Hepatocyte (in vitro differentiated cells): ENCODE measurements around the gene TRIM46. TPM values are rescaled to one million over a fixed set of nuclear protein-coding genes. Genes with fewer than 3 reads are reported as not detected.
"Not testable (repeated sequence)": the region's sequence is repeated elsewhere in the genome, so short reads cannot be mapped to it uniquely, and the experiment has no call there.

Source experiments
- DNase-seq: peaks from one replicate; pipeline ENCODE4 v3.0.0-alpha.2; 2016; ENCODE audit warnings: low spot score
- H2AFZ ChIP-seq: fragments of 200-600 bp; sonication (generic); 2 replicates; pipeline ENCODE4 v1.6.0; 2016; ENCODE audit warnings: antibody characterized with exemption, mild to moderate bottlenecking
- H3K27ac ChIP-seq: fragments of 200-600 bp; sonication (generic); 2 replicates; pipeline ENCODE4 v1.5.1; 2016; ENCODE audit warnings: mild to moderate bottlenecking
- H3K27me3 ChIP-seq: fragments of 200-600 bp; sonication (generic); 2 replicates; pipeline ENCODE4 v1.6.1; 2016
- H3K36me3 ChIP-seq: fragments of 200-600 bp; sonication (generic); replicated peaks from 2 replicates; pipeline ENCODE4 v1.5.1; 2016; ENCODE audit warnings: low read depth; ENCODE audit not compliant: insufficient read depth
- H3K4me1 ChIP-seq: fragments of 200-600 bp; sonication (generic); 2 replicates; pipeline ENCODE4 v1.5.1; 2016; ENCODE audit warnings: mild to moderate bottlenecking, moderate library complexity; ENCODE audit not compliant: insufficient read depth
- H3K4me2 ChIP-seq: fragments of 200-600 bp; sonication (generic); 2 replicates; pipeline ENCODE4 v1.6.0; 2016
- H3K4me3 ChIP-seq: fragments of 200-600 bp; sonication (generic); 2 replicates; pipeline ENCODE4 v1.5.1; 2016; ENCODE audit warnings: mild to moderate bottlenecking
- H3K79me2 ChIP-seq: fragments of 200-600 bp; sonication (generic); 2 replicates; pipeline ENCODE4 v1.6.0; 2017; ENCODE audit warnings: mild to moderate bottlenecking
- H3K9me2 ChIP-seq: fragments of 200-600 bp; sonication (generic); replicated peaks from 2 replicates; pipeline ENCODE4 v1.6.0; 2017; ENCODE audit warnings: mild to moderate bottlenecking; ENCODE audit not compliant: insufficient read depth
- H3K9me3 ChIP-seq: fragments of 200-600 bp; sonication (generic); 2 replicates; pipeline ENCODE4 v1.5.1; 2016; ENCODE audit warnings: low read depth, mild to moderate bottlenecking
- H4K20me1 ChIP-seq: fragments of 200-600 bp; sonication (generic); 2 replicates; pipeline ENCODE4 v1.6.0; 2016; ENCODE audit warnings: mild to moderate bottlenecking; ENCODE audit not compliant: insufficient read depth, poor library complexity, severe bottlenecking
- EZH2 ChIP-seq: fragments of 200-600 bp; sonication (generic); IDR thresholded peaks from 2 replicates; pipeline ENCODE4 v1.6.1; 2016; ENCODE audit warnings: antibody characterized with exemption, mild to moderate bottlenecking, borderline replicate concordance
- EZH2phosphoT487 ChIP-seq: fragments of 200-600 bp; sonication (generic); IDR thresholded peaks from one replicate; pipeline ENCODE4 v1.6.1; 2018; ENCODE audit warnings: antibody characterized with exemption, mild to moderate bottlenecking, low read depth, moderate library complexity; ENCODE audit not compliant: unreplicated experiment, severe bottlenecking
- WGBS: methylation state at CpG from one replicate; pipeline ENCODE4 v1.1.6; 2016; ENCODE audit warnings: low lambda C conversion rate; ENCODE audit errors: missing lambda C conversion rate; 5-methylcytosine and 5-hydroxymethylcytosine counted together
- polyA plus RNA-seq: library from polyadenylated mRNA; unstranded; fragments of >200 nt; fragmentation: Nextera tagmentation; extraction: Ambion mirVana; gene quantifications from 2 replicates; pipeline ENCODE4 v1.2.1, GENCODE V29; 2016
- total RNA-seq: library from RNA; depleted of rRNA; stranded (reverse); fragments of >200 nt; gene quantifications from 2 replicates; pipeline ENCODE4 v1.2.3, GENCODE V29; 2014
- TF ChIP-seq, protein P1 (sequence below): fragments of 200-600 bp; sonication (generic); IDR thresholded peaks from 2 replicates; pipeline ENCODE4 v1.5.1; 2016; ENCODE audit warnings: antibody characterized with exemption, mild to moderate bottlenecking; ENCODE audit not compliant: poor library complexity

TRIM46 gene
- total and polyA plus RNA-seq, 2 experiments from 2014 or later = 1.2 to 2.1 TPM

DNA sequence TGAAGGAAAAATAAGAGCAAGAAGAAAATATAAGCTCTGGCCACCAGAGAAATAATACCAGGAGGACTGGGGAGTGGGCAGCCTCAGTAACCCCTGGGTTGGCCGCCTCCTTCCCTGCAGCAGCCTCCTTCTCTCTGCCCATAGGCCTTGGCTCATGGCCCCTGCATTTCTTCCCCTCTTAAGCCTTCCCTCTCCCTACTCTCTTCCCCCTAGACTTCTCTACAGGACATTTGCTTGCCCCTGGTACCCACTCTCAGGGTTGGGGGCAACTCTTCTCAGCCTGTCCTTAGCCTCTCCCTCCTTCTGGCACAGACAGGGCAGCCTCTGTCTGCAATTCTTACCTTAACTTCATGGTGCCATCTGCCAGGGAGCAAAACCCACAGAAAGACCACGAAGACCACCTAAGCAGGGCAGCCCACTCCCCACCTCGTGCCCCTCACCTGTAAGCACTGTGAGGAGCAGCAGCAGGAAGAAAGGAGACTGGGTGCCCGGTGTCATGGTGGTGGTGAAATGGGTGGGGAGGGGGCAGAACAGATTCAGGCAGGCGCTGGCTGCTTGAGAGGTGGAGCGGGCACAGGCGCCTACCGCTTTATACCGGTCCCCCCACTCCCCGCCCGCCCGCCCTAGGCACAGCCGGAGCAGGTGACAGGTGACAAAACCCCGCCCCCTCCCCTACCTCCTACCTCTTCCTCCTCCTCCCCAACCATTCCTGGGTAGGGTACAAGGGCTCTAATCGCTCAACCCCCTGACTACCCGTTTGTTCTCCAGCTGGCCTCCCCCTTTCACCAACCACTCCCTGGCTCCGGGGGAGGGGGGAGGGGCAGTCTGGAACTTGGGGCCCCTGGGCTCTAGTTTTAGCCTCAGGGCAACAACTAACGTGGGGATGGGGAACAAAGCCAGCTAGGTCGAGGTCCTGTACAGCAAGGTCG lies 19.0 kb downstream of the TRIM46 start:
- no peaks in the 10 kb centered on the region for H4K20me1 ChIP-seq
- DNase-seq = peak; percentile 73
- WGBS = 34% methylated on average over 7 of the region's 20 CpGs
- no peaks in the 10 kb centered on the region for H3K9me3 ChIP-seq
- peaks cover 19% of the 10 kb centered on the region for H3K4me1 ChIP-seq
- H3K27ac ChIP-seq = peak overlapping the region; percentile 80
- peak overlapping the region; percentile 86 for H3K4me2 ChIP-seq
- H3K4me3 ChIP-seq = no peak overlapping the region
- peak overlapping the region; percentile 58 for H2AFZ ChIP-seq
- H3K36me3 ChIP-seq = no peaks in the 10 kb centered on the region
- TF ChIP-seq, protein P1, sequence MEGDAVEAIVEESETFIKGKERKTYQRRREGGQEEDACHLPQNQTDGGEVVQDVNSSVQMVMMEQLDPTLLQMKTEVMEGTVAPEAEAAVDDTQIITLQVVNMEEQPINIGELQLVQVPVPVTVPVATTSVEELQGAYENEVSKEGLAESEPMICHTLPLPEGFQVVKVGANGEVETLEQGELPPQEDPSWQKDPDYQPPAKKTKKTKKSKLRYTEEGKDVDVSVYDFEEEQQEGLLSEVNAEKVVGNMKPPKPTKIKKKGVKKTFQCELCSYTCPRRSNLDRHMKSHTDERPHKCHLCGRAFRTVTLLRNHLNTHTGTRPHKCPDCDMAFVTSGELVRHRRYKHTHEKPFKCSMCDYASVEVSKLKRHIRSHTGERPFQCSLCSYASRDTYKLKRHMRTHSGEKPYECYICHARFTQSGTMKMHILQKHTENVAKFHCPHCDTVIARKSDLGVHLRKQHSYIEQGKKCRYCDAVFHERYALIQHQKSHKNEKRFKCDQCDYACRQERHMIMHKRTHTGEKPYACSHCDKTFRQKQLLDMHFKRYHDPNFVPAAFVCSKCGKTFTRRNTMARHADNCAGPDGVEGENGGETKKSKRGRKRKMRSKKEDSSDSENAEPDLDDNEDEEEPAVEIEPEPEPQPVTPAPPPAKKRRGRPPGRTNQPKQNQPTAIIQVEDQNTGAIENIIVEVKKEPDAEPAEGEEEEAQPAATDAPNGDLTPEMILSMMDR = no peak
- no peak for TF ChIP-seq EZH2
- TF ChIP-seq EZH2phosphoT487 = no peak
- no peaks in the 10 kb centered on the region for H3K27me3 ChIP-seq
- no peaks in the 10 kb centered on the region for H3K79me2 ChIP-seq
- no peaks in the 10 kb centered on the region for H3K9me2 ChIP-seq

DNA sequence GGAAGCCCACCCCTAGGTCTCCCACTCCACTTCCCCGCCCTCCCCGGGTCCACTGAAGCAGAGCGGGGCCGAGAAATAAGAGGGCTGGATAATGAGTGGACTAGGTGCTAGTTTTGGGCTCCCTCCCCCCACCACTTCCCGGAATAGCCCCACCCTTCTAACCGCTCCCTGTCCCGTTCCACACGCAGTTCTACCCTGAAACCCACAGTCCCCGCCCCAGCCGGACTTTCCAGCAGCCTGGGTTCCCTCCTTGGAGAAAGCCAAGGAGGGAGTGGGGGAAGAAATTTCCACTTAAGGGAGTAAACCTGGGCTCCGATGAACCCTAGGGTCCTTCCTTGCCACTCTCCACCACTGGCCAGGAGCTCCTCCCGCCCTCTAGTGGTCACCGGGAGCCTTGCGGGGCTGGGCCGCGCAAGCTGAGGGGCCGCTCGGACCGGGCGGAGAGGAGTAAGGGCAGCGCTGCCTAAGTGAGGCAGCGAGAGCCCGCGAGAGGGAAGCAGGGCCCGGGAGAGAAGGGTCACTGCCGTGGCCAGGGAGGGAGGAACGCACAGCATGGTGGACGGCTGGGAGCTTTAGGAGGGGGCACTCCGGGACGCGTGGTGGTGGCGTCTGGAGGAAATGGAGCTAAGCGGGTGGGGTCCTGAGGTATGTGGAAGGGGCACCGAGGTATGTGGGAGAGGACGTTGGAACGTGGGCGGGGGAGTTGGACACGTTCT lies 19.8 kb downstream of the TRIM46 start:
- Histone ChIP-seq H3K79me2 (no peaks in the 10 kb centered on the region), H2AFZ (peak overlapping the region; percentile 58), H4K20me1 (no peaks in the 10 kb centered on the region), H3K27me3 (no peaks in the 10 kb centered on the region), H3K9me2 (no peaks in the 10 kb centered on the region), H3K4me1 (peaks cover 19% of the 10 kb centered on the region), H3K36me3 (no peaks in the 10 kb centered on the region), H3K4me3 (peak overlapping the region; percentile 11), H3K9me3 (no peaks in the 10 kb centered on the region), H3K27ac (peak overlapping the region; percentile 80), H3K4me2 (peak overlapping the region; percentile 86)
- no peak for TF ChIP-seq EZH2phosphoT487
- TF ChIP-seq, protein P1 = peak; percentile 99
- 1% methylated on average over 34 of the region's 38 CpGs for WGBS
- peak; percentile 93 for DNase-seq

DNA sequence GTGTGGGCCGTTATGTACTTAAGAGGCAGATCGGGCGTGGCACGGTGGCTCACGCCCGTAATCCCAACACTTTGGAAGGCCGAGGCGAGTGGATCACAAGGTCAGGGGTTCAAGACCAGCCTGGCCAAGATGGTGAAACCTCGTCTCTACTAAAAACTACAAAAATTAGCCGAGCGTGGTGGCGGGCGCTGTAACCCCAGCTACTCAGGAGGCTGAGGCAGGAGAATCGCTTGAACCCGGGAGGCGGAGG lies 20.3 kb downstream of the TRIM46 start:
- H3K79me2 ChIP-seq, H3K4me3 ChIP-seq, DNase-seq, H3K36me3 ChIP-seq, H4K20me1 ChIP-seq, H3K9me2 ChIP-seq, H3K27me3 ChIP-seq, H3K9me3 ChIP-seq: not testable (repeated sequence)
- H2AFZ ChIP-seq = peak overlapping the region; percentile 38
- H3K27ac ChIP-seq = peak overlapping the region; percentile 80
- peaks cover 19% of the 10 kb centered on the region for H3K4me1 ChIP-seq
- 5% methylated on average over 15 of the region's 16 CpGs for WGBS
- peak overlapping the region; percentile 86 for H3K4me2 ChIP-seq
